Endothelial cell (in vitro differentiated cells): ENCODE data around the gene SNCB. TPM values are rescaled to one million over a fixed set of nuclear protein-coding genes. Genes with fewer than 3 reads are reported as not detected.

ENCODE experiments used
- DNase-seq: peaks from one replicate; pipeline ENCODE4 v3.0.0; 2021; ENCODE audit warnings: low spot score
- H3K27ac Mint-ChIP-seq: one replicate; pipeline ENCODE4 v1.8.0; 2021; ENCODE audit warnings: mixed read lengths, inconsistent platforms; ENCODE audit not compliant: unreplicated experiment
- H3K27me3 Mint-ChIP-seq: one replicate; pipeline ENCODE4 v1.8.0; 2021; ENCODE audit warnings: mild to moderate bottlenecking, moderate library complexity, mixed read lengths, inconsistent platforms; ENCODE audit not compliant: unreplicated experiment
- H3K36me3 Mint-ChIP-seq: one replicate; pipeline ENCODE4 v1.8.0; 2021; ENCODE audit warnings: mild to moderate bottlenecking, low read depth, mixed read lengths, inconsistent platforms; ENCODE audit not compliant: unreplicated experiment
- H3K4me1 Mint-ChIP-seq: one replicate; pipeline ENCODE4 v1.8.0; 2021; ENCODE audit warnings: mild to moderate bottlenecking, mixed read lengths, inconsistent platforms; ENCODE audit not compliant: unreplicated experiment
- H3K4me3 Mint-ChIP-seq: one replicate; pipeline ENCODE4 v1.8.0; 2021; ENCODE audit warnings: mild to moderate bottlenecking, mixed read lengths, inconsistent platforms; ENCODE audit not compliant: unreplicated experiment
- H3K9me3 Mint-ChIP-seq: one replicate; pipeline ENCODE4 v1.8.0; 2021; ENCODE audit warnings: mixed read lengths, inconsistent platforms; ENCODE audit not compliant: unreplicated experiment
- total RNA-seq: library from RNA; stranded (reverse); fragmentation: NEBNext Ultra II Directional; extraction: Animal tissue kit (Norgen Biotek cat#: 25700); gene quantifications from one replicate; pipeline ENCODE4 v1.2.1, GENCODE V29; 2021; ENCODE audit not compliant: unreplicated experiment
- TF ChIP-seq, protein P1 (sequence below): fragments of 200-600 bp; sonication (generic); IDR thresholded peaks from one replicate; pipeline ENCODE4 v1.5.0; 2021; ENCODE audit warnings: antibody characterized with exemption; ENCODE audit not compliant: unreplicated experiment

SNCB gene
- total RNA-seq, 1 donor from 2014 or later = 0.80 TPM

DNA sequence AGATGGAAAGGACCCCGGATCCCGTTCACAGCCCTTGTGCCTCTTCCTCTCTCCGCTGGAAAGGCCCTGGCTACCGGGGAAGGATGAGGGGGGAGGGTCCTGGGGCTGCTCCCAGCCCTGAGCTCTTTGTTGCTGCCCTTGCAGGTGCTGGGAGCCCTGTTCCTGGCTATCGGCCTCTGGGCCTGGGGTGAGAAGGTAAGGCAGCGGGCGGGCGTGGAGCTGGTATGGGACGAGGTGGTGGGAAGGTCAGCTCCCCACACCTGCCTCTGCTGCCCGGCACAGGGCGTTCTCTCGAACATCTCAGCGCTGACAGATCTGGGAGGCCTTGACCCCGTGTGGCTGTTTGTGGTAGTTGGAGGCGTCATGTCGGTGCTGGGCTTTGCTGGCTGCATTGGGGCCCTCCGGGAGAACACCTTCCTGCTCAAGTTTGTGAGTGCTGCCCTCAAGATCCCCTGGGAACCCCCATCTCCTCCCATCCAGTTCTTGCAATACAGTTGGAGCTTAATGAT lies 21.2 kb upstream of the SNCB start:
- Mint-ChIP-seq H3K27ac (no peak overlapping the region), H3K4me1 (peaks cover 6% of the 10 kb centered on the region), H3K36me3 (peaks cover 20% of the 10 kb centered on the region), H3K9me3 (no peaks in the 10 kb centered on the region), H3K27me3 (peaks cover 23% of the 10 kb centered on the region), H3K4me3 (no peak overlapping the region)
- TF ChIP-seq, protein P1, sequence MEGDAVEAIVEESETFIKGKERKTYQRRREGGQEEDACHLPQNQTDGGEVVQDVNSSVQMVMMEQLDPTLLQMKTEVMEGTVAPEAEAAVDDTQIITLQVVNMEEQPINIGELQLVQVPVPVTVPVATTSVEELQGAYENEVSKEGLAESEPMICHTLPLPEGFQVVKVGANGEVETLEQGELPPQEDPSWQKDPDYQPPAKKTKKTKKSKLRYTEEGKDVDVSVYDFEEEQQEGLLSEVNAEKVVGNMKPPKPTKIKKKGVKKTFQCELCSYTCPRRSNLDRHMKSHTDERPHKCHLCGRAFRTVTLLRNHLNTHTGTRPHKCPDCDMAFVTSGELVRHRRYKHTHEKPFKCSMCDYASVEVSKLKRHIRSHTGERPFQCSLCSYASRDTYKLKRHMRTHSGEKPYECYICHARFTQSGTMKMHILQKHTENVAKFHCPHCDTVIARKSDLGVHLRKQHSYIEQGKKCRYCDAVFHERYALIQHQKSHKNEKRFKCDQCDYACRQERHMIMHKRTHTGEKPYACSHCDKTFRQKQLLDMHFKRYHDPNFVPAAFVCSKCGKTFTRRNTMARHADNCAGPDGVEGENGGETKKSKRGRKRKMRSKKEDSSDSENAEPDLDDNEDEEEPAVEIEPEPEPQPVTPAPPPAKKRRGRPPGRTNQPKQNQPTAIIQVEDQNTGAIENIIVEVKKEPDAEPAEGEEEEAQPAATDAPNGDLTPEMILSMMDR = no peak
- DNase-seq = no peak

DNA sequence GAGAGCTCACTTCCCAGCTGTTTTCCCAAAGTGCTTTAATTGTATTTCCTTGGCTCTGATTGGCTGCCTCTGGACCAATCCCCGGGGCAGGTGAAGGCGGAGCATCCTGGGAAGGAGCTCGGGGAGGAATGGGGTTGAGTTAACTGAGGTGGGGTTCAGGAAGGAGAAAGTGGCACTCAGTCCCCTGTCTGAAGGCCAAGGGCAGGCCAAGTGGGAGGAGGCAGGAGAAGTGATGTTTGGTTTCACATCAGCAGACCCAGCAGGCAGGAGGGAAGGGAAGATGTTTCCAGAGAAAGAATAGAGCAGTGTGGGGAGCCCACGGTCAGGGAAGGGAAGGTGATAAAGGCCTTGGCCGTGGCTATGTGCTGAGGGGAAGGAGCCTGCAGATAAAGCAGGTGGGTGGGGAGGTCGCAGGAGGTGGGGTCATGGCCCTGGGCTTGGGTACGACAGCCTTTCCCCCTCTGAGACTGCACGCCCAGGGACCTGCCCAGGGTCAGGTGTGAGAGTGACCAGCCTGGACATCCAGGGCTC lies 20.1 kb upstream of the SNCB start:
- peak overlapping the region; percentile 24 for H3K4me3 Mint-ChIP-seq
- no peak overlapping the region for H3K27ac Mint-ChIP-seq
- peaks cover 24% of the 10 kb centered on the region for H3K27me3 Mint-ChIP-seq
- DNase-seq = no peak
- TF ChIP-seq, protein P1 = no peak
- no peaks in the 10 kb centered on the region for H3K9me3 Mint-ChIP-seq
- peaks cover 6% of the 10 kb centered on the region for H3K4me1 Mint-ChIP-seq
- H3K36me3 Mint-ChIP-seq = peaks cover 15% of the 10 kb centered on the region

DNA sequence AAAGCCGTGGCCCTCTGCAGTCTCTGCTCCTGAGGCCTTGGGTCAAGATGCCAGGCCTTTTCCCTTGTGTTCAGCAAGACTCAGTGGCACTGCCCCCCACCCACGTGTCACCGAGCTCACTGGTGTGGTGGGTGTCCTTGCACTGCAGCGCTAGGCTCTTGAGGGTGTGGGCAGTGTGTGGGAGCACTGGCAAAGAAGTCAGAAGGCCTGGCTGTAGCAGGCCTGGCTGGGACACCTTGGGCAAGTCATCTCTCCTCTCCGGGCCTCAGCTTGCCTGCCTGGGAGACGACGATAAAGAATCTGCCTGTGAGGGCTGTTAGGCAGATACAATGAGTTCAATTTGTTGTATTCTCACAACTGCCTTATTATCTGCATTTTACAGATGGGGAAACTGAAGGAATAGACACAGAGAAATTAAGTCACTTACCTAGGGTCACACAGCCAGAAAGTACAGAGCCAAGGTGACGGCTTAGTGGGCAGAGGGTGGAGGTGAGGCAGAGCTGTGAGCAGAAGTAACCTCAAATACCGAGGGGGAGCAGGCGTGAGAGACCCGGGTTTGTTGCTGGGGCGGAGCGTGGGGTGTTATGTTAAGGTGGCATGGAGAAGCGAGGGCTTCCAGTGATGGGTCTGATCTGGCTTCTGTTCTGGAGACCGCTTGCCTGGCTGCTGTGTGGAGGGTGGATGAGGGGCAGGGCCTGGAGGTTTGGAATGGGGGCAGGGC lies 18.3 kb upstream of the SNCB start:
- peaks cover 6% of the 10 kb centered on the region for H3K36me3 Mint-ChIP-seq
- H3K27ac Mint-ChIP-seq = no peak overlapping the region

DNA sequence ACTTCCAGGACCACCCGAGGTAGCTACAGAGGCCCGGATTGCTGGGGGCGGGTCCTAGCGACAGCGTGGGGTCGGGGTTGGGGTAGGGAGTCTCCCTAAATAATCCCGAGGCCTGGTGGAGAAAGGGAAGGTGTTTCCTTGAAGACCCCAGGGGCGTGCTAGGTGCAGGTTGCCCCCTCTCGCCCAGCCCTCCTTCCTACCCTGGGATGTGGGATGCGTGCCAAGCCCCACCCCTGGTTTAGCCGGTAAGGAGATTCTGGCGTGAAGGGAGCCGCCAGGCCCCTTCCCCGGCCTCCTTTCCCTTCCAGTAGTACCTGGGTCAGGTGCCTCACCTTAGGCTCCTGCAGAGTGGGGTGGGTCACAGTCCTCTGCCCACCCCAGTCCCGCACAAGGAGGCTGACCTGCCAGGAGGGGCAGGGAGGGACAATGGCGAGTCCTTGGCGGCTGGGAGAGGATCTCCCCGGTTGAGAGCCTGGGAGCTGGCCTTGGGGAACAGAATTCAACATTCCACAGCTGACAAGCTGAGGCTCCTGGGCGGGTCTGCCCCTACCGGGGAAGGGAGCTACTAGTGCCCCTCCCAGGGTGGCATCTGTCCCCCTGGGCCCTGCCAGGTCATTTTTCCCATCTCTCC lies 17.6 kb upstream of the SNCB start:
- no peaks in the 10 kb centered on the region for H3K36me3 Mint-ChIP-seq
- peak overlapping the region; percentile 94 for H3K4me3 Mint-ChIP-seq
- peaks cover 6% of the 10 kb centered on the region for H3K4me1 Mint-ChIP-seq
- no peak for DNase-seq
- TF ChIP-seq, protein P1 = no peak
- no peak overlapping the region for H3K27ac Mint-ChIP-seq
- no peaks in the 10 kb centered on the region for H3K9me3 Mint-ChIP-seq
- H3K27me3 Mint-ChIP-seq = peaks cover 15% of the 10 kb centered on the region

More for the DNA sequence above, 18.3 kb upstream of the SNCB start:
- no peaks in the 10 kb centered on the region for H3K9me3 Mint-ChIP-seq
- peak overlapping the region; percentile 81 for H3K4me3 Mint-ChIP-seq
- DNase-seq = no peak
- TF ChIP-seq, protein P1 = no peak
- peaks cover 6% of the 10 kb centered on the region for H3K4me1 Mint-ChIP-seq
- peaks cover 18% of the 10 kb centered on the region for H3K27me3 Mint-ChIP-seq
